GM12864 (cell line): ENCODE data around the gene HES5.

ENCODE experiments used
- DNase-seq: peaks from one replicate; pipeline ENCODE4 v3.0.0-alpha.2; 2011; ENCODE audit warnings: low read depth
- H3K4me3 ChIP-seq: 2 replicates; pipeline ENCODE4 v1.5.1; 2011; ENCODE audit warnings: mild to moderate bottlenecking, low read depth, low read length, control low read depth
- TF ChIP-seq, protein P1 (sequence below): IDR thresholded peaks from 2 replicates; pipeline ENCODE4 v1.5.1; 2011; ENCODE audit warnings: low read depth, mild to moderate bottlenecking, moderate library complexity, low read length, control low read depth, inconsistent platforms; ENCODE audit errors: missing control alignments

HES5 gene

DNA sequence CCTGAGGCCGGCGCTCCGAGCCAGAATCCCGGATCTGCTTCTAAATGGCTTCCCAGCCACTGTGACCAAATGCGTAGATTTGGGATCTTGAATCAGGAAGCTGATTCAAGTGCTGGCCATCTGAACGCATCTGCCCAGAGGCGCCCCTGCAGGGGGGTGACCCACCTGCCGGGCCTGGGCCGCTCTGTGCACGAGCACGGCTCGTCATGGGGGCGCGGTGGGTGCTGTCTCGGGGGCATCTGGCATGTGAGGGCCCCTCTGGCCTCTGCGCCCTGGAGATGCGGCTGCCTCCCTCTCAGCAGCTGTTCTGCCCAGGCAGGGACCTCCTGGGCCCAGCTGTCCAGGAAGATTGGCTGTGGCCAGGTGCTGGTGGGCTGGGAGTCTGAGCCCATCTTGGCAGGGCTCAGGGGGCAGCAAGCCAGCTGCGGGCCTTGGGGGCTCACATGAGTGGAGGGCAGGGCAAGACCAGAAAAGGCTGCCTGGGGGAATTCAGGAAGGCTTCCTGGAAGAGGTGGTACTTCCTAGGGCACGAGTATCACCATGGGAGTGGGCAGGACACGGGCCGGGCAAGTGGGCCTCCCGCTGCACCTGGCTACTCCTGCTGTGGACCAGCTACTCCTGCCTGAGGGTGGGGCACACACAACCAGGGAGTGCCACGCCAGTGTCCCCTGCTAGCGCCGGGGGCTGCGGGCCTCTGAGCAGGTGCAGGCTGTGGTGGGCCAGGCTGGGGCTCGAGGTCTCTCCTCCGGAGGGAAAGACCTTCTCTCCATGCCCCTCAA lies 28.8 kb downstream of the HES5 start:
- DNase-seq: no peak
- TF ChIP-seq, protein P1, sequence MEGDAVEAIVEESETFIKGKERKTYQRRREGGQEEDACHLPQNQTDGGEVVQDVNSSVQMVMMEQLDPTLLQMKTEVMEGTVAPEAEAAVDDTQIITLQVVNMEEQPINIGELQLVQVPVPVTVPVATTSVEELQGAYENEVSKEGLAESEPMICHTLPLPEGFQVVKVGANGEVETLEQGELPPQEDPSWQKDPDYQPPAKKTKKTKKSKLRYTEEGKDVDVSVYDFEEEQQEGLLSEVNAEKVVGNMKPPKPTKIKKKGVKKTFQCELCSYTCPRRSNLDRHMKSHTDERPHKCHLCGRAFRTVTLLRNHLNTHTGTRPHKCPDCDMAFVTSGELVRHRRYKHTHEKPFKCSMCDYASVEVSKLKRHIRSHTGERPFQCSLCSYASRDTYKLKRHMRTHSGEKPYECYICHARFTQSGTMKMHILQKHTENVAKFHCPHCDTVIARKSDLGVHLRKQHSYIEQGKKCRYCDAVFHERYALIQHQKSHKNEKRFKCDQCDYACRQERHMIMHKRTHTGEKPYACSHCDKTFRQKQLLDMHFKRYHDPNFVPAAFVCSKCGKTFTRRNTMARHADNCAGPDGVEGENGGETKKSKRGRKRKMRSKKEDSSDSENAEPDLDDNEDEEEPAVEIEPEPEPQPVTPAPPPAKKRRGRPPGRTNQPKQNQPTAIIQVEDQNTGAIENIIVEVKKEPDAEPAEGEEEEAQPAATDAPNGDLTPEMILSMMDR: no peak
- no peak overlapping the region for H3K4me3 ChIP-seq

DNA sequence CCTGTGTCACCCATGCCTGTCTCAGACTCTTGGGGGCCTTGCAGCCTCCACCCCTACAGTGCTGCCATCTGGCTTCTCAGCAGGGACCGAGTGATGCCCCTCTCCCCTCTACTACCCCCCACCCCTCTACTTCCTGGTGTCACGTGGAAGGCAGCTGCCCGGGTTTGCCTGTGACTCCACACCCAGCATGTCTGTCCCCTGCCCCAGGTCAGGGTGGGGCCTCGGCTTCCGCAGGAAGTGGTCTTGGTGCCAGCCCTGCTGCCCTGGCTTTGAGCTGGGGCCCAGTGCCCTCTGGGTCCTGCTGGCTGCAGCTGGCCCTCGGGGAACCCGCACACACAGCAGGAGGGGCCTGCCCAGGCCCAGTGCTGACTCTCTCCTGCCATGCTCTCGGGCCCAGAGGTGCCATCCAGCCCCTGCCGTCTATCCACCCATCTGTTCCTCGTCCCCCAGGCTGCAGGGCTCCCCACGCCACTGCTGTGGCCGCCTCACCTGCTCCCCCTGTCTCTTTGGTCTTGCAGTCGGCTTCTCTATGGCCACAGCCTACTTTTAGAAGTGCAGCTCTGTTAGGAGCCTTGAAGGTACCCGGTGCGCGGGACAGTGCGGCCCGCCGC lies 30.0 kb downstream of the HES5 start:
- TF ChIP-seq, protein P1: no peak
- no peak for DNase-seq
- H3K4me3 ChIP-seq: no peak overlapping the region

DNA sequence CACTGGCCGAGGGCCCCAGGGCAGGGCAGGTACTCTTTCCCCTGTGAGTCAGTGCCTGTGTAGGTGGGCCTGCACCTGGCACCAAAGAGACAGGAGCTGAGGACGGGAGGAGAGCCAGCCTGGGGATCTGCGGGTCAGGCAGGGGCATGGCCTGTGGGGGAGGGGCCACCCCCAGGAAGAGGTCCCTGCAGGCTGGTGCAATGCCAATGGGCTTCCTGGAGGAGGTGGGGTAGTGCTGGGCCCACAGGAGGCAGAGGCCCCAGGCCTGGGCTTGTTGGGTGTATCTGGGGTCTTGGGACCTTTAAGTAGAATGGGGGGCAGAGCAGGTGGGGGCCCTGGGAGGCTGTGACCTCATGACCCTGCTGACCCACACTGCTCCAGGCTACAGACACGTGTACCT lies 30.8 kb downstream of the HES5 start:
- DNase-seq: no peak
- TF ChIP-seq, protein P1: no peak
- no peak overlapping the region for H3K4me3 ChIP-seq

DNA sequence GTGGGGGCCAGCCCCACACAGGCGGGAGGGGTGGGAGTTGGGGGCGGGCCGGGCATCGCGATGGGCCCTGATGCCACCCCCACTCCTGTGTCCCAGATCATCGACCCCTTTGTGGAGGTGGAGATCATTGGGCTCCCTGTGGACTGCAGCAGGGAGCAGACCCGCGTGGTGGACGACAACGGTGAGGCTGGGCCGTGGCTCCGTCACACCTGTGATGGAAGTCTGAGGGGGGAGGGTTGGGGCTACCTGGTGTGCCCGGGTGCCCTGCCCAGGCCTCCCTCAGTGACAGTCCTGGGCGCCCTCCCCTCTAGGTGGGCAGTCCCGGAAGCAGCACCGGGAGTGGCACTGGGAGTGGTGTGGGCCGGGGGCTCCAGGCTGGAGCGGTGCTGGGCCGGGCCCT lies 31.4 kb downstream of the HES5 start:
- no peak for DNase-seq
- TF ChIP-seq, protein P1: no peak
- no peak overlapping the region for H3K4me3 ChIP-seq

DNA sequence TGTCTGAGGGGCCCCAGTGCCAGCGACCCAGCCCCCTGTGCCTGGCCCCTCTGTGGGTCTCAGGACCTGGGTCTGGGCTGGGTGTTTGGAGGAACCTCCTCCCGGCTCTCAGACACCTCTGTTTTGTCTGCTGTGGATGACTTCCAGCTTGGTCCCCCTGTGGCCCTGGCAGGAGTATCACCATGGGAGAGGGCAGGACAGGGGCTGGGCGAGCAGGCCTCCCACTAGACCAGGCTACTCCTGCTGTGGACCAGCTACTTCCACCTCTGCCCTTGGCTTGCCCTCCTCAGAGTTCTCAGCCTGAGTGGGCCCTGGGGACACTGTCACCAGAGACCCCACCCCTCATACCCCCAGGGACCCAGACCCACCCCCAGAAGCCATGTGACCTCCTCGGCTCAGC lies 32.2 kb downstream of the HES5 start:
- H3K4me3 ChIP-seq: no peak overlapping the region
- TF ChIP-seq, protein P1: no peak
- DNase-seq: no peak

DNA sequence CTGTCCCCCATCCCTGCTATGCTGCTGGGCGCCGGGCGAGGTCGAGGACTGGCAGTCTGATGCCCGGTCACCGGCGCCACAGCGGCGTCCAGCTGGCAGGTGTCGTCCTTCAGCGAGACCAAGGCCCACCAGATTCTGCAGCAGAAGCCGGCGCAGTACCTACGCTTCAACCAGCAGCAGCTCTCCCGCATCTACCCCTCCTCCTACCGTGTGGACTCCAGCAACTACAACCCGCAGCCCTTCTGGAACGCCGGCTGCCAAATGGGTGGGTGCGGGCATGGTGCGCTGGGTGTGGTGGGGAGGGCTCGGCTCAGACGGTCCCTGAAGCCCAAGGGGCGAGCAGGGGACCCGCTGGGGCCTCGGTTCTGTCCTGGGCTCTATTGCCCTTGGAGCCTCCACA lies 33.3 kb downstream of the HES5 start:
- DNase-seq: no peak
- TF ChIP-seq, protein P1: no peak
- H3K4me3 ChIP-seq: no peak overlapping the region
